Suppressor macrophage treated with lipopolysaccharide for 1 hour (primary cell): ENCODE measurements around the gene CRYBB1.

Experiments
- DNase-seq, 3 donors: peaks; one replicate each; pipeline ENCODE4 v3.0.0-alpha.2; 2020 to 2022

Gene CRYBB1

DNA sequence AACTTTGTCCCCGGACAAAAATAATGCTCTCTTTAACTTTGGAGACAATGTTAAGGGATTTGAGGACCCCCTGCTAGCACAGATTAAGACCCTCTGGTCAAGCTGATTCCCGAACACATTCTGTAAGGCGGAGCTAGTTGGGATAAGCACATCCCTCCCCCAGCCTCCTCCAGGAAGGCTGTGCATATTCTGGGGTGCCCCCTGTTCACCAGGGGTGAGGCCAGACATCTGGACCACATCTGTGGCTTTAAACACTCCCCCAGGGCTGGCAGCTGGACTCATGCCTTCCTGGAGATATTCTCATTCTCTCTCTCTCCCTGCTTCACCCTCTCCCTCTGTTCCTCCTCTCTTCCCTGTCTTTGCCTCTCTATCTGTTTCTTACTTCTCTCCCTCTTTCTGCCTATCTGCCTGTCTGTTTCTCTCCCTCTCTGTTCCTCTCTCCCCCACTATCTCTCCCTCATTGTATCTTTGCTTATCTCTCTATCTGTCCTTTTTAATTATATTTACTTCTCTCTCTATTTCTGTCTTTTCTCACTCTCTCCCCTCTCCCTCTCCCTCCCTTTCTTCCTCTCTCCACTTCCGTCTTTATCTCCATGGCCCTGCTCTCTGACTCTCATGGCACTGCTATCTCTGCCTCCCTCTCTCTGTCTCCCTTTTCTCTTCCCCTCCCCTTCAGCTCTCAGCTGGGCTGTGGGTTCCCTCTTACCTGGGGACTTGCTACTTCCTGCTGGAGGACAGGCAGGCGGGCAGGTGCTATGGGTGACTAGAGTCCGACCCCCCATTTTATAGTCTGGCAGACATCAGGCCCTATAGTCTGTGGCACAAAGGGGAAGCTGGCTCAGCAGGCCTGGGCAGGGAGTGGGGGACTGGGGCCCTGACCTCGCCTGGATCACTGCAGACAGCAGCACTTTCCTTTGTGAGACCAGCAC, at the start of gene CRYBB1:
Gene CRYBB1 (minus strand): TSS at position 757 of the 929 bp plus-strand sequence. CDS start 1,708 bp downstream, outside the sequence.
- DNase-seq, result peak; percentile 32 to 53 (median 40)

DNA sequence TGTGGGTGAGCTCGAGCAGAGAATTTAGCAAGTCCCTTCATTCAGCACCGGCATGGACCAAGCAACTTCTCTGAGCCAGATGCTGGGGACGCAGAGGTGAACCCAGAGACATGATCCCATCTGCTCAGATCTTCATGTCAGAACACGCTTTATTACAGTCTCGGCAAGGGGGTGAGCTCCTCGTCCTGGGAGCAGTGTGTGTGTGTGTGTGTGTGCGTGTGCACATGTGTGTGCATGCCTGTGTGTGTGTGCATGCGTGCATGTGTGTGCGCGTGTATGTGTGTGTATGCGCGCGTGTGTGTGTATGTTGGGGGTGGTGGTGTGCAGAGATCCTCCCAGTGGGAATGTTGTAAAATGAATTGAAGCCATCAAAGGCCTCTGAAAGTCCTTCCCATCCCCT, 49.3 kb upstream of the CRYBB1 start:
- DNase-seq, result no peak

DNA sequence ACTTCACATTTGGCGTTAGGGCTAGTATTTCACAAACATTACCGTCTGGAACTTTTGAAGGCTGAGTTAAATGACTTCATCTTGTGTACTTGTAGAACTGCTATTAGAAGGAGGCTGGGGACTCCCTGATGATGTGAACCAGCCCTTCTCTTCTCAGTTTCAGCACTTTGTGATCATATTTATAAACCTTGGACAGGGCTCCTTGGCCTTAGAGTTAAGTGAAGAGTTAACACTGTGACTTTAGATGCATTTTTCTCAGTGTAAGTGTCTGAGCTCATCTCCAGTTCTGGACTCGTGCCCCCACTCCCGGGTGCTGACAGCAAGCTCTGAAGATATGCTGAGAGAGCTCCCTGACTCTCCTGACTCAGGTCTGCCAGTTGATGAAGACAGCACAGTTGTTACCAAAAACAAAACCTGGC, 48.0 kb upstream of the CRYBB1 start:
- no peak for DNase-seq

DNA sequence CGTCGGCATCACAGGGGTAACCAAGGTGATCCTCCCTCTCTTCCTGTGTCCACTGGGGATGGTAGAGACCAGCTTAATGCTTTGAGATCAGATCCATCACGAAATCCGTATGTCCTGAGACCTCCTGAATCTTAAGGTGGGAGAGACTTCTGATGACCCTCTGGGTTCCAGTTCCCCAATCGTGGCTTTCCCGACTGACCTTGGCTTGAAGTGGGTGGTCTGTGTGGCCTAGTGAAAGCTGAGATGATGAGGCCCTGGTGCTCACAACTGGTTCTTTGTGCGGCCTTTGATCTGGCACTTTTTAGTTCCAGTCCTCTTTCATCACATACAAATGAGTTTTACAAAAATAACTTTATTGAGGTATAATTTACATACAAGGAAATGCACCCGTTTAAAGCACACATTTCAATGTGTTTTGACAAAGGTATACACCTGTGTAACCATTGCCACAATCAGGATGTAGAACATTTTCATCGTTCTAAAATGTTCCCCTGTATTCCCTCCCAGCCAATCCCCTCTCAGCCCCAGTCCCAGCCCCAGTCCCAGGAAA, 45.6 kb upstream of the CRYBB1 start:
- no peak for DNase-seq

DNA sequence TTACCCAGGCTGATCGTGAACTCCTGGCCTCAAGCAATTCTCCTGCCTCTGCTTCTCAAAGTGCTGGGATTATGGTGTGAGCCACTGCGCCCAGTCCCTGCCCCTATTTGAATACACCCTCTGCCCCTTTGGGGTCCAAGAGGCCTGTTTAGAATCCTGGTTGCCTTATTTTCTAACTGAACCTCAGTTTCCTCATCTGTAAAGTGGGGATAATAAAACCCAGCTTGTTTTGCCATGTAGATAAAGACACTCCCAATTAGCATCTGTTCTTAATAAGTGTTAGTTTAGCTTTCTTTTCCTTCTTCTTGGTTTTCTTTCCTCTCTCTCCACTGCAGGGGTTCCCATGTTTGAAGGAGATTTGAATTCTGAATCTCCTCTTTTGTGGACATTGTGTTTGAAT, 44.3 kb upstream of the CRYBB1 start:
- no peak for DNase-seq

DNA sequence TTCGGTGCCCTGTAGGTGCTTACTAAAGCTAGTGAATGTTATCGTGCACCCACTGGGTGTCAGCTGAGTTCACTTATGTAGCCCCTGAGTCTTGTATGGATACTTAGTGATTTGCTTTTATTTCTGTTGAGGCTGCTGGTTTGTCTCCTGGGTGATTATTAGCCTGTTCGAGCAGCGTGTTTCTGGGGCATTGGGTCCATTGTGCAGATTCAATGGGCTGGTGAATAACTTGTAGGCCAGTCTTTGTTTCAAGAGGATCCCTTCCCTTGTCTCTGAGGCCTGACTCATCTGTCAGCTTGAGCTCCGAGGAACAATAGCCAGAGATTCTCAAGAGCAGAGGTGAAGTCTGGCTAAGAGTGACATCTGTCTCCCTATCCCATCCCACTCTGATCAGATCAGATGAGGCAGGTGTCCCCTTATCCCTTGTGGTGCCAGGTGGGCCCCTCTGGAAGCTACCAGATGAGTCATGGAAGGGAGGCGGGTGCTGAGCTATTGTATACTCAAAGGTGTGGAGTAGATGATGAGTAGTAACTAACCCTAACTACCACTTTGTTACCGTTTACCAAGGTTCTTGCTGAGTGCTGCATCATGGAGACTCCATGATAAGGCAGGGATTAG, 43.2 kb upstream of the CRYBB1 start:
- DNase-seq, result no peak

DNA sequence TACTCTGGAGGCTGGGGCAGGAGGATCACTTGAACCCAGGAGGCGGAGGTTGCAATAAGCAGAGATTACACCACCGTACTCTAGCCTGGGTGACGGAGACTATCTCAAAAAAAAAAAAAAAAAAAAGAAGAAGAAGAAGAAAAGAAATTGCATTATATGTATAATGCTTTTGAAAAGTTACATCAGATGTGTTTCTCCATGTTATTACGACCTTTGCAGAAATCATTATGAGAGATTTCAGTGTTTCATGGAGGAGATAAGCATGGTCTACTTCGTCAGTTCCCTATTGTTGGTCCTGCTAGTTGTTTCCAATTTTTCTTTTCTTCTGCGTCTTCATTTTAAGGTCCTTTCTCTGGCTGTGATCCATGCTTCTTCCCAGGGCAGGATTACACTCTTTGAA, 42.5 kb upstream of the CRYBB1 start:
- DNase-seq, result peak in 1 of 3 donors; percentile 26

DNA sequence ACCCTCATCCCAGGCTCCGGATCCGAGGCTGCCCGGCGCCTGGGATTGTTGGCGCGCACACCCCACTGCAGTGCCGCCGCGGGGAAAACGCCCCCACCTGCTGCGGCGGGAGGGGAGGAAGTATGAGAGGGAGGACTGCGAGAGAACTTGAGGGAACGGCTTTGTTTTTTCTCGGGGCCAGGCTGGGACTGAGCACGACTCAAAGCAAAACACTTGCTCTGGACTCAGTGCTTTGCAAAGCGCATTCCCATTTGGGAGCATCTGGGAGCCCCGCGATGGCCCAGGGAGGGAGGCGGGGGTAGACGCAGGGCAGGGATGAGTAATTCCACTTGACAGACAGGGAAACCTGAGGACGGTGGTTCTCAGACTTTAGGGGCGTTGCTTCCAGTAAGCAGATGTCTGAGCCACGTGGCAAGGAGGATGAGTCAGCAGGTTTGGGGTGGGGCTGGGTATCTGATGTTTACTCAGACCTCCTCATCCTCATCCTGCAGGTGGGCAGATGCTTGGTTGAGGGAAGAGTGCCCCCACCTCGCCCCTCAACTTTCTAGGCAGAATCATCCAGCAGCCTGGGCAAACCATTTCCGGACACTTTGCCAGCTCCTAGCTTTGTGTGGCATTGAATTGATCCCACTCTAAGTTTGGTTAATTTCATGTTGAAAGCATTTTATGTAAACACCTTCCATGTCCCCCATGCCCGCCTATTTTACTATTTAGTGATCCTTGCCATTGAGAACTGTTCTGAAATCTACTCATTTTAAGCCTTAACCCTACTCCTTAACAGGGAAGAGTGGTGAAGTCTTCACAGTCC, 41.0 kb upstream of the CRYBB1 start:
- peak; percentile 61 to 73 (median 71) for DNase-seq

DNA sequence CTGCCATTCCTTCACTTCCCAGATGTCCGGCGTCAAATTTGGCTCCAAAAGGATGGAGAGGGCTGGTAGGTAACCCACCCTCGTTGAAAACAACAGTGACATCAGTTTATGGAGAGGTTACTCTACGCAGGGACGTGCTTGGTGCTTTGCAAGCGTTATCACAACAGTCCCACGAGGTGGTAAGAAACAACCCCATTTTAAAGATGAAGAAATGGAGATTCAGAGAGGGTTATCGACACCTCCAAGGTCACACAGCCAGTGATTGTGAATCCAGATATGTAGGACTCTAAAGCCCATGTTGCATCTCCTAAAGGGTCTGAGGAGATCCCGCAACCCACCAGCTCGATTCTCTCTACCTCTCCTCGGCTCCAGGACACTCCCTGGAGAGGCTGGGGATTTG, 40.3 kb upstream of the CRYBB1 start:
- DNase-seq, result no peak

DNA sequence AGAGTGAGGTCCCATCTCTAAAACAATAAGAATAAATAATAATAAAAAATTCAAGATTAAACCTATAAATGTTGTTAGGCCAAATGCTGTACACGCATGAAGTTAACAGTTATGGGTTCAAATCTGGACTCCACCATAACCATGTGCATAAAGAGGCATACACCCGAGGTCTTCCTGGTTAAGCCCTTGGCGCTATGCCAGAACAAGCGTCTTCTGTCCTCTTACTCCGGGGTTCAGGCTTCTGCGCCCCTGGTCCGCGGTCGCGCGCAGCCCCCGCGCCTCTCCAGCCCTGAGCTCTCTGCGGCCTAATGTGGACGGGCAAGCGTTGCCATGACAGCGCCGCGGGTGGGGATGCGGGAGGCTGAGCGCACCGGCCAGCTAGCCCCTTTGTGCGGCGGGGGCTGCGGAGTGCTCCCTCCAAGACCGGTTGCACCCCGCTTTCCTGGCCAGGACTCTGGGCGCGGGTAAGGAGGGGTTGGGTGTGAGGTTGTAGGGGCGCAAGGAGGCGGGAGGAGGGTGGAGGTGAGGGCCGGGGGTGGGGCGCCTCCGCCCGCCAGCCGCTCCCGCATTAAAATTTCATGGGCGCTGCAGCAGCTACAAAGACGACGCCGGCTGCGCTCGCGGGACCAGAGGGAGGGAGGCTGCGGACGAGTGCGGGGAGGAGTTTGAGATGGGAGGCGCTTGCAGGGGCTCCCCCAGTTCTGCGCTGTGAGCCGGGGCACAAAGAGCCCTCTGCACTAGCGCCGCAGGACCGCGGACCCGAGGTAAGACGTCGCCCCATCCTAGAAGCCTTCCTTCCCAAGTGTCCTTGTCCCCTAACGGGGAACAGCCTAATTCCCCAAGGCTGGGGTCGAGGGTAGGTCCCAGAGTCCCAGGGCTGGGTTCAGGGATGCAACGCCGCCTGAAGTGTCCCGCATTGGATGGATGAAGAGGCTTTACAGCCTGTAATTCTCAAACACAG, 39.3 kb upstream of the CRYBB1 start, which contains the start of gene MIAT:
Gene MIAT (plus strand): TSS at position 698 of the 961 bp plus-strand sequence.
- peak in 2 of 3 donors; percentile 37 to 56 for DNase-seq

DNA sequence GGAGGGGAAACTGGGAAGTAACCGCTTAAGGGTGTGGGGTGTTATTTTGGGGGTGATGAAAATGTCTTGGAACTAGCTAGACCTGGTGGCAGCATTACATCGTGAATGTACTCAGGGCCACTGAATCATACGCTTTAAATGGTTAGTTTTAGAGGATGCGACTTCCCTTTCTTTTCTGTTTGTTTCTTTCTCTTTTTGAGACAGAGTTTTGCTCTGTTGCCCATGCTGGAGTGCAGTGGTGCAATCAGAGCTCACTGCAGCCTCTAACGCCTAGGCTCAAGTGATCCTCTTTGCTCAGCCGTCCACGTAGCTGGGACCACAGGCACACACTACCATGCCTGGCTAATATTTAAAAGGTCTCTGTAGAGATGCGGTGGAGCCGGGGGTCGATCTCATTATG, 34.0 kb upstream of the CRYBB1 start:
- peak in 1 of 3 donors; percentile 26 for DNase-seq

DNA sequence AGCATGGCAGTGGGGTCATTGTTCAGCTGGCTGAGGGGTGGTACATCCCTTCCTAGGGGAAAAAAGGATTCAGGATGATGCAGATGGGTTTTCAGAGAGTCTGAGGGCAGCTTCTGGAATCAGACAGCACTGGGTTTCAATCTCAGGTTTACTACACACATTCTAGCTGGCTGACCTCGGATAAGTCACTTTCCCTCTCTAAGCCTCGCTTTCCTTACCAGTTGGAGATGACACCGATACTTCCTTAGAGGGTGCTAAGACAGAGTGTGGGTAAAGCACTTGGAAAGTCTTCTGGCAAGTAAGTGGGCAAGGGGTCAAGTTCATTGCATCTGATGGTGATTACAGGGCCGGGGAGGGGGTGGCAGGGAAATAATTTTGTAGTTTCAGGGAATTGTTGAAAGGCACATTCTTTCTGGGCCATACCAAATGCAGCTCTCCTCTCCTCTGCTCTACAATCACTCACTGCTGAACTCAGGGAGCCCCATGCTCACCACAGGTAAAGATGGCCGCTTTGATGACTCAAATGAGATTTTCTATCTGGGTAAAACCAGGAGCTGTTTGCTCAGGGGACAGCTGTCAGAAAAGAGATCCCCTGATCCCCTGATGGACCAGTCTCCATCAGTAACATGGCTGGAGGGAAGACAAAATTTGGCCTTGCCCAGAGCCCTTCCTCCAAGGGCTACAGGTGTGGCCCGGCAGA, 33.0 kb upstream of the CRYBB1 start:
- DNase-seq, result no peak

DNA sequence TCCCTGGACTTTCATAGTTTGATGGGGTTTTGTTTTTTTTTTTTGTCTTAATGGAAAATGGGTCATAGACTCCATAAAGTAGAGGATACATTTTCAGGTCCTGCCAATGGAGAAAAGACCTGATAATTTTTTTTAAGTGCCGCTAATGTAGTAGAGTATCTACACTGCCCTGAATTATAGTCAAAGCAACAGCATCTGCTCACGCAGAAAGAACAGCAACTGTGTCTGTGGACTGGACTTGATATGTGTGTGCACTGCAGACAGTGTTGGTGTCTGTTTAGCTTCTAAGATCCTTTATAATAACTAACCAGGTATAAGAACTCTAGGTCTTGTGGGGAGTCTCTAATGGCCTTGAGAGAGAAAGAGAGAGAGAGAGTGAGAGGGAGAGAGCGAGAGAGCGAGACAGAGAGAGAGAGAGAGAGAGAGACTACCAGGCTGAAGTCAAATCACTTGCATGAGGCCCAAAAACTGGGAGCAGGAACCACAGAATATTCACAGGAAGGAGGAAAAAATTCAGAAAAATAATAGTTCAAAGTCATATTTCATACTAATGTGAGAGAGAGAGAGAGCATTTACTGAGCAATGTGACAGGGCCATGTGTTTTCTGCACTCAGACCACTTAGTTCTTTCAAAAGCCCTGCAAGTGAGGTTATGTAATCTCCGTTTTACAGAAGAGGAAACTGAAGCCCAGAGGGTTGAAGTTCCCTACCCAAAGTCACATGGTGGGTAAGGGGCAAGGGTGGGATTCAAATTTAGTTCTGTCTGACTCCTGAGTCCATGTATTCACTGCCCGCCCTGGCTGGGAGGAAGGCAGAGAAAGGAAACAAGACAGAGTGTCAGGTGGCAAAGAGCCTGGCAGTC, 30.9 kb upstream of the CRYBB1 start:
- peak; percentile 54 to 71 (median 69) for DNase-seq

DNA sequence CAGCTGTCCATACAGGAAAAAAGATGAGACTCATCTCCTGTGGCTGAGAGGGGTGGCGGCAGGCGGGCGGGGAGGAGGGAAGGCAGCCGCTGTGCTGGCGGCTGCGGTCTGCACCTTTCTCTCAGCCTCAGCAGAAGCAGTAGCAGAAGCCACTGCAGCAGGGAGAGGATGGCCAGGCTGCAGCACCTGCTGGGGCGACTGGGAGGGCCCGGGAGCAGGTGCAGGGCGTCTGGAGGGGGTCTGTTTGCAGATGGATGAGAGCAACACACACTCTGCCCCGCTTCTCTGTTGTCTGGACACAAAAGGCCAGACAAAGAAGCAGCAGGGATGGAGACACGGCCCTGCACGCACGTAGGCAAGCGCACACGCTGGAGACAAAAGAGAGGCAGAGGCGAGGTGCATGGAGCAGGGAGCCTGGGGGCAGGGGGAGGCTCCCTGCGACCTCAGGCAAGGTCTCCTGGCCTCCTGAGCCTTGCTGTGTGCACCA, 30.2 kb upstream of the CRYBB1 start:
- no peak for DNase-seq

DNA sequence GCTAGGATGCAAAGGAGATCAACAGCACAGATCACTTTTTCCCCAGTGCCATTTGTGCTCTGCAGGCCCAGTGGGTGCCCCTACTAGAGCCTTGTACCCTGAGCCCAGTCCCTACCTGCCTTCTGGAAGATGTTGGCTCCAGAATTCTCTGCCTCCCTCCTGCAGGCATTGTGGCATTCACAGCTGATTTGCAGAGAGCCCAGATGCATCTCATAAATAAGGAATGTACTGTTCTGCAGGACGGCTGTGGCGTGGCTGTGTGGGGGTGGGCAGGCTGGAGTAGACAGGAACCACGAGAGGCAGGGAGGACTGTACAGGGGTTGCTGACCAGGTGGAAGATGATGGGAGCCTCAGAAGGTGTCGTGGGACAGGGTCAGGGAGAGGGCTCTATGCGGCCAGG, 28.3 kb upstream of the CRYBB1 start:
- no peak for DNase-seq

DNA sequence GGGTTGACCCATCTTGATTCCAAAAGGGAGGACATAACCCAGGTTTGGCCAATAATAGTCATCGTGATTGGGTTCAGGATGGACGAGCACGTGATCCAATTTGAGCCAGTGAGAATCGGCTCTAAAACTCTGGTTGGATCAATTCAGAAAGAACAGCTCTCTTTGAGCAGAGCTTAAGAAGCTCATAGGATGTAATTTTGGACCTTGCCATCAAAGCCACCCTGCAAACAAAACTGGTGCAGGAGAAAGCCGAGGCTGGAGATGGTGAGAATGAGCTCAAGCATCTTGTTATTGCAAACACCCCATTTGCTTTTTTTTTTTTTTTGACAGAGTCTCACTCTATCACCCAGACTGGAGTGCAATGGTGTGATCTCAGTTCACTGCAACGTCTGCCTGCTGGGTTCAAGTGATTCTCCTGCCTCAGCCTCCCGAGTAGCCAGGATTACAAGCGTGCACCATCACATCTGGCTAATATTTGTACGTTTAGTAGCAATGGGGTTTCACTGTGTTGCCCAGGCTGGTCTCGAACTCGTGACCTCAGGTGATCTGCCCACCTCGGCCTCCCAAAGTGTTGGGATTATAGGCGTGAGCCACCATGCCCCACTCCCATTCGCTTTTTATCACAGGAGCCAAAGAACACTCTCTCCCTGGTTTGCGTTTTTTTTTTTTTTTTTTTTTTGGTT, 25.7 kb upstream of the CRYBB1 start:
- DNase-seq, result no peak

DNA sequence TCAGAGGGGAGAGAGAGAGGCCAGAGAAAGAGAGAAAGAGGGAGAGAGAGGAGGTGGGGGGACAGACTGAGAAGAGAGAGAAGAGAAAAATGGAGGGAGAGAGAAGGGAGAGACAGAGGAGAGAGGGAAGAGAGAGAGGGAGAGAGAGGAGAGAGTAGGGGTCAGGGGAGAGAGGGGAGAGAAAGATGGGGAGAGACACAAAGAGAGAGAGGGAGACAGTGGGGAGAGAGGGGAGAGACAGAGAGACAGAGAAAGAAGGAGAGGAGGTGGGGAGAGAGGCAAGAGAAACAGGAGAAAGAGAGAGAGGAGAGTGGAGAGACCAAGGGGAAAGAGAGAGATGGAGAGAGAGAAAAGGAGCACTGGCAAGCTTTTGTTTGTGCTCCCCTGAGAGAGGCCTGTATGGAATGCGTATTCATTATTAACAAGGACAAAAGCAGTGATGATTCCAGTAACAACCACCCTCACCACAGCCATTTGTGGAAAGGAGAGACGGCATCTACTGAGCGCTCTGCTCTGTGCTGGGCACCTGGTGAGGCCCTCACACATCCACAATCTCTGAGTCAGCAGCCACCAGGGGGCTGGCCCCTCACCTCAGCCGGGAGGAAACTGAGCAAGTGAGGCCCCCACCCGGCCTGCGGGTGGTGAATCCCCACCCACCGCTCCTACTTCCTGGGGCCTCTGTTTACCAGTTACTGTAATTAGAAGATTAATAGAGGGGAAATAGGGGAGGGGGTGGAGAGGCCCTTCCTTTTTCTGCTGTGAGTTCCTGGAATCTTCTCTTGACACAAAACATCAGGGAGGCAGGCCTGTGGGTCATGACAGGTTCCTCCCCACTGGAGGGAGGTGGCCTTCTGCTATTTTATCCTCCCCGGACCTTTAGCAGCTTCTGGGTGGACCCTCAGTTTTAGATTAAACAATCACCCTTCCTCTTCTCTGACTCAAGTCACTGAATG, 24.9 kb upstream of the CRYBB1 start:
- no peak for DNase-seq

DNA sequence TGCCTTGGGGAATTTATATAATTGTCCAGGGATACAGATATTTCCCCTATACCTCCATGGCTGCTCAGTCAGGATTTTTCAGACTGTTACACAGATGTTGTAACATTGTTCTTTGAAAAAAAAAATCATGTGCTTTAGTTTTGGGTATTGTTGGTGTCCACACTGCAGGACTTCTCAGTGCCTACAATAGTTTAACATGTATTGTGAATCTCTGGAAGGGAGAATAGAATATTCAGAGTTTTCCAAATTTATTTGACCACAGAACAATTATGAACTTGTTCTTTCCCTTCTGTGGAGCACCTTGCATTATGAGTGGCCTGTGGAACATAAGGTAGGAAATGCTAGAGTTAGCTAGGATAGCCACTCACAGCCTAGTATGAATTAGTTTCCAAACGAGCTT, 18.5 kb upstream of the CRYBB1 start:
- no peak for DNase-seq
